ENCODE results near the gene SNRPF. TPM values are rescaled to one million over a fixed set of nuclear protein-coding genes. Genes with fewer than 3 reads are reported as not detected.
A peak's percentile ranks its signal among the peaks of the same experiment; 100 is the strongest.

SNRPF gene
- total and polyA plus RNA-seq, 2 of the 8 experiments (the other 6 are each of a cell fraction or from before 2014, with no cell fraction given), result 58.5 to 79.7 TPM

DNA sequence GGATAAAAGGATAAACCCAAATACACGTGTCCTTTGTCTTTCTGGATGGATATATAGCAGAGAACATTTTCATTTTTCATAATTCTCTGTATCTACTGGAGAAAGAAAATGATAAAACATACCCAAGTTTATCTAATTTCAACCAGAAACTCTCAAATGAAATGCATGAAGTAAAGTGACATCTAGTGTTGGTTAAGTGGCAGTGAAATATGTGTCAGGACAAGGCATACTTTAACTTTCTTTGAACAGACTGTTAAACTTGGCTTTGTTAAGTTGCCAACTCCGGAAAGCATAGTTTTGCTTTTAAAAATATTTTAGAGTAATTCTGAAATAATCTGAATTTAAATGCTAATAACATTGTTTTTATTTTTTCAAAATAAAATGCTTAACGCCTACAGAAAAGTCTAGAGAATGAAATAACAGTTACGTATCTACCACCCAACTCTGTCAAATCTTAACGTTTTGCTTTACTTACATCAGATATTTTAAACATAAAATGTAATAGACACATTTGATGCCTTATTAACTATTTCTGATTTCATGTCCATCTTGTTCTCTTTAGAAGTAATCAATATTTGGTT is 43.0 kb upstream of the SNRPF start:
- H4K20me1 ChIP-seq (replicated peaks in 1 of 2; ENCODE audit: control insufficient read depth in 1 of 2, insufficient read depth in 2 of 2, low read length in 2 of 2), result no peaks in the 10 kb centered on the region
- H3K9ac ChIP-seq (replicated peaks in 1 of 4; ENCODE audit: extremely low read depth in 1 of 4, low read depth in 3 of 4, low read length in 3 of 4), result no peak overlapping the region
- H3K4ac ChIP-seq (replicated peaks; ENCODE audit: insufficient read length, low read depth, low read length), result no peak overlapping the region
- no peaks in the 10 kb centered on the region for H3K4me1 ChIP-seq (replicated peaks in 1 of 4; ENCODE audit: control insufficient read depth in 3 of 4, insufficient read depth in 4 of 4, low read length in 3 of 4)
- no peak overlapping the region for H2AFZ ChIP-seq (ENCODE audit: low read length)
- H2BK20ac ChIP-seq (ENCODE audit: low read length), result no peak overlapping the region
- no peak overlapping the region for H4K8ac ChIP-seq (ENCODE audit: extremely low read depth, insufficient read depth, low read length)
- no peak overlapping the region for H3K4me3 ChIP-seq (ENCODE audit: extremely low read depth in 1 of 4, insufficient read depth in 2 of 4, low read depth in 3 of 4, low read length in 4 of 4)
- H3K23me2 ChIP-seq (ENCODE audit: low read depth, low read length), result no peaks in the 10 kb centered on the region
- no peak overlapping the region for H3K27ac ChIP-seq (ENCODE audit: low read depth, low read length)
- no peak overlapping the region for H3K18ac ChIP-seq (ENCODE audit: extremely low read depth, low read length)
- H3K79me2 ChIP-seq (ENCODE audit: control insufficient read depth in 1 of 2, insufficient read depth in 2 of 2, low read length in 2 of 2), result no peaks in the 10 kb centered on the region
- H3K9me3 ChIP-seq (ENCODE audit: insufficient read depth in 2 of 2, low read depth in 1 of 2, low read length in 1 of 2), result no peaks in the 10 kb centered on the region
- no peak overlapping the region for H2BK15ac ChIP-seq (ENCODE audit: low read length)
- CTCF ChIA-PET (ENCODE audit: partially characterized antibody), result interaction anchor here (0.7 to 7.6 kb wide), 26 partner anchors 10 to 239 kb away, joined by 3 to 65 read pairs (median 3); partner anchors contain the start of gene NTN4
- no peak overlapping the region for H3K23ac ChIP-seq (ENCODE audit: insufficient read length)
- H2BK12ac ChIP-seq (ENCODE audit: low read depth, low read length), result no peak overlapping the region
- no peak overlapping the region for H2BK120ac ChIP-seq (replicated peaks; ENCODE audit: low read depth, low read length)
- H3K56ac ChIP-seq (replicated peaks; ENCODE audit: insufficient read length, low read depth, low read length), result no peak overlapping the region
- 64% methylated on average over 5 of the region's 5 CpGs; no CpG with 5 or more reads in 1 of the 2 experiments for WGBS, 2 experiments (ENCODE audit: extremely low coverage in 1 of 2, insufficient coverage in 1 of 2, insufficient read length in 1 of 2, insufficient replicate concordance in 2 of 2, low coverage in 1 of 2, low lambda C conversion rate in 2 of 2, missing lambda C conversion rate in 1 of 2)
- no peak overlapping the region for H2AK5ac ChIP-seq (ENCODE audit: low read depth, low read length)
- no peak overlapping the region for H3K14ac ChIP-seq (ENCODE audit: insufficient read length)
- no peaks in the 10 kb centered on the region for H3K27me3 ChIP-seq (replicated peaks in 1 of 4; ENCODE audit: control insufficient read depth in 3 of 4, extremely low read depth in 1 of 4, insufficient read depth in 3 of 4, low read length in 3 of 4)
- no peak overlapping the region for H3K4me2 ChIP-seq (ENCODE audit: insufficient read depth in 1 of 2, low read depth in 2 of 2, low read length in 2 of 2)
- POLR2A ChIA-PET (ENCODE audit: partially characterized antibody), result interaction anchor here (1.0 kb wide), 1 partner anchor 44 kb away, joined by 3 read pairs; no protein-coding TSS in a partner anchor
- H3K36me3 ChIP-seq (ENCODE audit: control insufficient read depth in 2 of 4, insufficient read depth in 4 of 4, low read length in 3 of 4), result no peaks in the 10 kb centered on the region
- DNase-seq (ENCODE audit: low read depth in 1 of 2, low spot score in 2 of 2), result no peak
- peak; percentile 89 for FAIRE-seq
- no peak overlapping the region for H2BK5ac ChIP-seq (ENCODE audit: low read depth, low read length)
- H4K91ac ChIP-seq (replicated peaks; ENCODE audit: insufficient read length, low read length), result no peak overlapping the region
- no peaks in the 10 kb centered on the region for H3K79me1 ChIP-seq (ENCODE audit: low read depth, low read length)
- no peak overlapping the region for H4K5ac ChIP-seq (ENCODE audit: insufficient read length, low read depth, low read length)
- TF ChIP-seq CTCF (IDR thresholded peaks at IDR 0.05; ENCODE audit: control extremely low read depth in 1 of 3, insufficient read depth in 1 of 3, low read depth in 1 of 3, low read length in 3 of 3) (peak in 2 of 3 experiments; percentile 43 to 67; a peak in 2 of 4 replicates), CHD1 (IDR thresholded peaks at IDR 0.05; ENCODE audit: low read depth, low read length) (no peak), RAD21 (IDR thresholded peaks at IDR 0.05 in 1 of 2, conservative IDR thresholded peaks at IDR 0.05 in 1 of 2; ENCODE audit: low read depth in 2 of 2, low read length in 2 of 2) (peak; percentile 79), POLR2AphosphoS5 (IDR thresholded peaks at IDR 0.05; ENCODE audit: low read depth, low read length) (no peak), RFX5 (IDR thresholded peaks at IDR 0.05; ENCODE audit: borderline replicate concordance, low read depth, low read length) (no peak), SIN3A (conservative IDR thresholded peaks at IDR 0.05 in 1 of 2, IDR thresholded peaks at IDR 0.05 in 1 of 2; ENCODE audit: low read depth in 1 of 2, low read length in 2 of 2) (no peak), SUZ12 (IDR thresholded peaks at IDR 0.05; ENCODE audit: low read length) (no peak), YY1 (IDR thresholded peaks at IDR 0.05; ENCODE audit: low read depth, low read length) (no peak), KDM4A (IDR thresholded peaks at IDR 0.05; ENCODE audit: low read depth, low read length, severe bottlenecking) (no peak), BRCA1 (IDR thresholded peaks at IDR 0.05; ENCODE audit: low read depth, low read length) (no peak)
